K562 (cell line): ENCODE data around the gene BNIP5. TPM values are rescaled to one million over a fixed set of nuclear protein-coding genes. Genes with fewer than 3 reads are reported as not detected.

Experiments used
- ATAC-seq: fragments of 200-7000 bp; cut with Tn5 transposase; 3 replicates; pipeline ENCODE4 v1.9.1; 2020; ENCODE audit warnings: moderate library complexity
- BruUV-seq: library from RNA; stranded (reverse); fragments of 400-500 nt; replicated peaks from 2 replicates; lab custom pipeline; 2021; lab: Mats Ljungman, UMichigan
- CTCF ChIA-PET: fragments of 300-600 bp; formaldehyde crosslinking; extraction: SDS; loops from one replicate; lab custom pipeline; 2021; ENCODE audit warnings: low intra/inter-chr PET ratio; lab: Yijun Ruan, JAX
- POLR2A ChIA-PET: fragments of 300-600, 350-650 bp; sonication (Branson Sonifier 250); formaldehyde crosslinking; extraction: SDS; loops from one replicate; lab custom pipeline; 2021; ENCODE audit warnings: antibody characterized with exemption, inconsistent platforms; lab: Yijun Ruan, JAX
- DNase-seq, 4 experiments: peaks; one replicate each; pipeline versions ENCODE4 v3.0.0 to v3.0.0-alpha.2; 2011 to 2018; ENCODE audit warnings: low spot score in 3 of 4, mixed read lengths in 3 of 4; ENCODE audit errors: extremely low read depth in 1 of 4
- FAIRE-seq: peaks from 2 replicates; lab custom pipeline; 2011; peaks lifted over from hg19 to GRCh38; lab: Jason Lieb, UNC
- H2AFZ ChIP-seq: 2 replicates; pipeline ENCODE4 v1.6.0; 2011; ENCODE audit warnings: low read depth, low read length, control low read depth, inconsistent platforms
- H3K27ac ChIP-seq: fragments of 200-600 bp; 3 replicates; pipeline ENCODE4 v1.8.0; 2011; ENCODE audit warnings: low read depth, mild to moderate bottlenecking, control low read depth, inconsistent platforms, low read length, moderate library complexity, mixed read lengths; ENCODE audit errors: extremely low read depth
- H3K27me3 ChIP-seq, 2 experiments: fragments of 300-600 bp in 1 of 2; 2 replicates in 1 of 2; 3 replicates in 1 of 2; pipeline versions ENCODE4 v1.6.0 to v1.8.0; 2011; ENCODE audit warnings: inconsistent platforms in 2 of 2, low read length in 2 of 2, mild to moderate bottlenecking in 1 of 2, mixed read lengths in 1 of 2, moderate library complexity in 1 of 2; ENCODE audit not compliant: control insufficient read depth in 2 of 2, insufficient read depth in 2 of 2
- H3K36me3 ChIP-seq: fragments of 300-600 bp; 3 replicates; pipeline ENCODE4 v1.8.0; 2011; ENCODE audit warnings: mild to moderate bottlenecking, low read length, inconsistent platforms; ENCODE audit not compliant: control insufficient read depth, insufficient read depth
- H3K4me1 ChIP-seq, 2 experiments: fragments of 200-600 bp in 1 of 2; replicated peaks in 1 of 2; 2 replicates in 1 of 2; 3 replicates in 1 of 2; pipeline versions ENCODE4 v1.5.1 to v1.8.0; 2011; ENCODE audit warnings: inconsistent platforms in 2 of 2, low read length in 2 of 2, mild to moderate bottlenecking in 1 of 2, mixed read lengths in 1 of 2, moderate library complexity in 1 of 2; ENCODE audit not compliant: control insufficient read depth in 2 of 2, insufficient read depth in 2 of 2
- H3K4me2 ChIP-seq: 2 replicates; pipeline ENCODE4 v1.6.1; 2011; ENCODE audit warnings: low read length, control low read depth, inconsistent platforms, mixed read lengths; ENCODE audit not compliant: insufficient read depth
- H3K4me3 ChIP-seq: fragments of 200-600 bp; sonication (generic), shearing (Covaris generic); 2 replicates; pipeline ENCODE4 v1.5.1; 2016; ENCODE audit warnings: control low read depth, inconsistent platforms
- H3K79me2 ChIP-seq: fragments of 200-600 bp; 3 replicates; pipeline ENCODE4 v1.8.0; 2011; ENCODE audit warnings: low read length, inconsistent platforms; ENCODE audit not compliant: control insufficient read depth, insufficient read depth
- H3K9ac ChIP-seq, 2 experiments: 2 replicates each; pipeline versions ENCODE4 v1.6.0 to v1.6.1; 2011; ENCODE audit warnings: low read depth in 2 of 2, low read length in 2 of 2, control low read depth in 1 of 2, inconsistent platforms in 1 of 2, mild to moderate bottlenecking in 1 of 2, mixed read lengths in 1 of 2; ENCODE audit not compliant: insufficient read depth in 1 of 2
- H3K9me1 ChIP-seq: one replicate; pipeline ENCODE4 v1.6.0; 2011; ENCODE audit warnings: inconsistent platforms, mild to moderate bottlenecking, low read length, moderate library complexity; ENCODE audit not compliant: control insufficient read depth, insufficient read depth
- H3K9me3 ChIP-seq: replicated peaks from 2 replicates; pipeline ENCODE4 v1.5.1; 2011; ENCODE audit warnings: low read depth, low read length, inconsistent platforms; ENCODE audit not compliant: control insufficient read depth, insufficient read depth
- H4K20me1 ChIP-seq: replicated peaks from 2 replicates; pipeline ENCODE4 v1.6.1; 2011; ENCODE audit warnings: low read length, inconsistent platforms, mixed read lengths; ENCODE audit not compliant: control insufficient read depth, insufficient read depth
- RBM15 ChIP-seq: fragments of 200-400 bp; formaldehyde crosslinking; IDR thresholded peaks from 2 replicates; pipeline ENCODE4 v1.6.1; 2018; ENCODE audit warnings: mild to moderate bottlenecking, low read length, moderate library complexity; ENCODE audit not compliant: insufficient read depth
- SMAD4 ChIP-seq: fragments of 250-450 bp; sonication (Bioruptor Pico); conservative IDR thresholded peaks from 2 replicates; pipeline ENCODE4 v1.8.0; 2021; ENCODE audit warnings: inconsistent platforms, mild to moderate bottlenecking, moderate library complexity
- SP2 ChIP-seq: IDR thresholded peaks from 2 replicates; pipeline ENCODE4 v1.6.1; 2011; ENCODE audit warnings: mild to moderate bottlenecking, low read depth, low read length, moderate library complexity; ENCODE audit not compliant: poor library complexity, severe bottlenecking; ENCODE audit errors: extremely low read depth
- STAT5B ChIP-seq: fragments of 250-450 bp; sonication (Bioruptor Pico); IDR thresholded peaks from 2 replicates; pipeline ENCODE4 v1.8.0; 2021; ENCODE audit warnings: mild to moderate bottlenecking, inconsistent platforms
- TCF7 ChIP-seq: sonication (generic); IDR thresholded peaks from 2 replicates; pipeline ENCODE4 v1.6.1; 2016; ENCODE audit warnings: antibody characterized with exemption, borderline replicate concordance
- ZC3H8 ChIP-seq: fragments of 450-650 bp; IDR thresholded peaks from 2 replicates; pipeline ENCODE4 v1.6.1; 2017
- ZNF175 ChIP-seq: fragments of 200-800 bp; sonication (Bioruptor generic); IDR thresholded peaks from 2 replicates; pipeline ENCODE4 v1.6.1; 2016; ENCODE audit warnings: low read depth, mild to moderate bottlenecking, missing genetic modification characterization, missing compliant biosample characterization
- ZNF644 ChIP-seq: fragments of 200-800 bp; sonication (Bioruptor generic); IDR thresholded peaks from 2 replicates; pipeline ENCODE4 v1.6.1; 2016; ENCODE audit warnings: low read depth, missing genetic modification characterization, missing compliant biosample characterization
- WGBS: fragments of 100-300 bp; shearing (Covaris generic); methylation state at CpG from one replicate; pipeline ENCODE4 v1.1.6; 2016; ENCODE audit warnings: low coverage, mixed read lengths; ENCODE audit not compliant: insufficient coverage; ENCODE audit errors: missing lambda C conversion rate; 5-methylcytosine and 5-hydroxymethylcytosine counted together
- in situ Hi-C: fragments of 300-500 bp; cut with MboI; formaldehyde crosslinking; loops from 4 replicates; pipeline ENCODE4 v1.15.0; 2018; ENCODE audit warnings: inconsistent platforms, mixed read lengths
- intact Hi-C: fragments of 100-400 bp; cut with micrococcal nuclease; formaldehyde crosslinking; loops from 2 replicates; pipeline ENCODE4 v1.14.2; 2022
- polyA plus RNA-seq, 8 experiments: library from polyadenylated mRNA; depleted of rRNA in 4 of 8; stranded (reverse) in 5 of 8; unstranded in 3 of 8; fragments of >200 nt; fragmentation: Nextera tagmentation in 2 of 8; fragmentation: Illumina TruSeq in 1 of 8; extraction: Ambion mirVana in 2 of 8; extraction: Trizol in 1 of 8; gene quantifications; 2 replicates each; pipeline versions ENCODE4 v1.2.1 to v1.2.3, GENCODE V29; 2011 to 2014; ENCODE audit warnings: inconsistent platforms in 1 of 8, missing spikeins in 1 of 8
- total RNA-seq, 7 experiments: library from RNA; depleted of rRNA in 6 of 7; stranded (reverse); fragments of >200 nt in 6 of 7; fragmentation: Illumina TruSeq in 2 of 7; extraction: Trizol in 2 of 7; gene quantifications; 2 replicates each; pipeline versions ENCODE4 v1.2.1 to v1.2.3, GENCODE V29; 2011 to 2021; ENCODE audit warnings: low replicate concordance in 1 of 7
- TF ChIP-seq, protein P1 (sequence below): fragments of 450-650 bp; conservative IDR thresholded peaks from 2 replicates; pipeline ENCODE4 v1.6.1; 2016; ENCODE audit warnings: missing genetic modification characterization, low read depth, mild to moderate bottlenecking, missing compliant biosample characterization, moderate library complexity
- TF ChIP-seq, protein P2 (sequence below): sonication (generic); formaldehyde crosslinking; IDR thresholded peaks from 2 replicates; pipeline ENCODE4 v1.8.0; 2022; ENCODE audit warnings: mild to moderate bottlenecking, missing genetic modification reagents, borderline replicate concordance

BNIP5 gene
- total and polyA plus RNA-seq, 9 of the 15 experiments (the other 6 are each of a cell fraction or from before 2014, with no cell fraction given) = not detected

DNA sequence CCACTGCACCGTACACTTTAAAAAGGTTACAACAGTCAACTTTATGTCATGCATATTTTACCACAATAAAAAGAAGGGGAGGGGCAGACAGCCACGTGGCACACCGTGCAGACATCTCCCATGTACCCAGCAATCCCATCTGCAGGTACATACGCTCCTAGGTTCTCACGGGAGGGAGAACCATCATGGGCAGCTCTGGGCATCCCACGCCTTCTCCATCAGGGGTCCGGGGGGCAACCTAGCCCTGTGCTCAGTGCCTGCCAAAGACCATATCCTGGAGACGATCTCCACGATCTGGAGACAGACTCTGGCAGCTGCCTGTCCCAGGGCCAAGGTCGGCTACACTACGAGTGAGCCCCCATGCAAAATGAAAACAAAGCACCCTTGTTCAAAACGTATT is 2.5 kb upstream of the BNIP5 start:
- Histone ChIP-seq H4K20me1 (peaks cover 9% of the 10 kb centered on the region; the same call in 1 of the 2 replicates), H3K27ac (no peak overlapping the region), H3K4me2 (no peak overlapping the region), H3K9ac (no peak overlapping the region), H3K4me3 (no peak overlapping the region), H3K9me1 (no peaks in the 10 kb centered on the region), H2AFZ (no peak overlapping the region), H3K79me2 (no peaks in the 10 kb centered on the region), H3K36me3 (no peaks in the 10 kb centered on the region), H3K4me1 (peaks cover 7 to 11% of the 10 kb centered on the region in 2 experiments; a peak in 4 of 5 replicates), H3K9me3 (no peaks in the 10 kb centered on the region), H3K27me3 (peaks cover 30 to 57% of the 10 kb centered on the region in 2 experiments)
- FAIRE-seq (no peak), ATAC-seq (no peak), DNase-seq (no peak)
- in situ Hi-C loops = no loop called here
- ChIA-PET POLR2A (no interaction called here), CTCF (no interaction called here)
- intact Hi-C loops = no loop called here
- WGBS = 7% methylated on average over 12 of the region's 12 CpGs
- TF ChIP-seq ZNF644 (no peak), STAT5B (CRISPR knock-in tag) (no peak), TCF7 (no peak), SP2 (no peak), ZC3H8 (no peak), SMAD4 (CRISPR knock-in tag) (no peak), RBM15 (no peak), ZNF175 (CRISPR knock-in tag) (no peak)
- TF ChIP-seq, protein P1, sequence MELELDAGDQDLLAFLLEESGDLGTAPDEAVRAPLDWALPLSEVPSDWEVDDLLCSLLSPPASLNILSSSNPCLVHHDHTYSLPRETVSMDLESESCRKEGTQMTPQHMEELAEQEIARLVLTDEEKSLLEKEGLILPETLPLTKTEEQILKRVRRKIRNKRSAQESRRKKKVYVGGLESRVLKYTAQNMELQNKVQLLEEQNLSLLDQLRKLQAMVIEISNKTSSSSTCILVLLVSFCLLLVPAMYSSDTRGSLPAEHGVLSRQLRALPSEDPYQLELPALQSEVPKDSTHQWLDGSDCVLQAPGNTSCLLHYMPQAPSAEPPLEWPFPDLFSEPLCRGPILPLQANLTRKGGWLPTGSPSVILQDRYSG (tag) = no peak
- TF ChIP-seq, protein P2, sequence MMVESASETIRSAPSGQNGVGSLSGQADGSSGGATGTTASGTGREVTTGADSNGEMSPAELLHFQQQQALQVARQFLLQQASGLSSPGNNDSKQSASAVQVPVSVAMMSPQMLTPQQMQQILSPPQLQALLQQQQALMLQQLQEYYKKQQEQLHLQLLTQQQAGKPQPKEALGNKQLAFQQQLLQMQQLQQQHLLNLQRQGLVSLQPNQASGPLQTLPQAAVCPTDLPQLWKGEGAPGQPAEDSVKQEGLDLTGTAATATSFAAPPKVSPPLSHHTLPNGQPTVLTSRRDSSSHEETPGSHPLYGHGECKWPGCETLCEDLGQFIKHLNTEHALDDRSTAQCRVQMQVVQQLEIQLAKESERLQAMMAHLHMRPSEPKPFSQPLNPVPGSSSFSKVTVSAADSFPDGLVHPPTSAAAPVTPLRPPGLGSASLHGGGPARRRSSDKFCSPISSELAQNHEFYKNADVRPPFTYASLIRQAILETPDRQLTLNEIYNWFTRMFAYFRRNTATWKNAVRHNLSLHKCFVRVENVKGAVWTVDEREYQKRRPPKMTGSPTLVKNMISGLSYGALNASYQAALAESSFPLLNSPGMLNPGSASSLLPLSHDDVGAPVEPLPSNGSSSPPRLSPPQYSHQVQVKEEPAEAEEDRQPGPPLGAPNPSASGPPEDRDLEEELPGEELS (CRISPR knock-in tag) = no peak
- no TSS peak for BruUV-seq
